Medulla oblongata (tissue), 1 donor: ENCODE results near the gene RNF31.
"Not testable (repeated sequence)": the region's sequence is repeated elsewhere in the genome, so short reads cannot be mapped to it uniquely, and the experiment has no call there.

Experiments used
- DNase-seq: peaks from one replicate; pipeline ENCODE4 v3.0.0-alpha.2; 2015; ENCODE audit errors: extremely low spot score

Gene RNF31

DNA sequence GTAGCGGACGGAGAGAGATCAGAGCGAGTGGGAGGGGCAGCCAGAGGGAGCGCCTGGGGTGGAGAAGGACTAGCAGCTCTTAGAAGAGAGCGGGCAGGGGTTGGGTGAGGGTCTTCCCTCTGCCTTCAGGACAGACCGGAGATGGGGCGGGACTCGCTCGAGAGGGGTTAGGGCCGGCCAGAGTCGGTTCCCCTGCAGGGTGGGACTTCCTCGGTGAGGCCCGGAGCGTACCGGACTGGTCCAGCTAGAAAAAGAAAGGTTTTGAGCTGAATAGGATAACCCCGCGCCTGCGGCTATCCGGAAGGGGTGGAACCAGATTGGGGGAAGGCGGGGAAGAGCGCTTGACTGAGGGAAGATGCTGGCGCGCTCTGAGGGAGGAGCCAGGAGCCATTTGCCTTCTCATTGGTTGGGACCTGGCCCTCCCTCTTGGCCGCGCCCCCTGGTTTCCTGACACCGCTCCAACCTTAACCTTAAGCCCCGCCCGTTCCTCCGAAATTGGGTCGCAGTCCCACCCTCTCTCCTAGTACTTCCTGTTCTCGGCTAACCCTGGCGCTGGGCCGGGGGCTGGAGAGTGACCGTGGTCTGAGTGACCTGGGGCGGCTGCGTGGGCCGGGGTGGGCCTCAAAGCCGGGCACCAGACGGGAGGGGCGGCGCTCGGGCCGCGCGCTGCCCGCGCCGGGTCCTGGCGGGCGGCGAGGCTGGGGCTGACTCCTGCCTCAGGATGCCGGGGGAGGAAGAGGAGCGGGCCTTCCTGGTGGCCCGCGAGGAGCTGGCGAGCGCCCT is at the start of gene RNF31:
TSS of gene RNF31 (plus strand) at position 521 of the 783 bp plus-strand sequence. CDS start at position 722, 201 bp downstream.
- peak; percentile 100 for DNase-seq

- DNase-seq: no peak
Measured at GRCh38 chr14:24098229-24098926, 48.9 kb upstream of the RNF31 start.

DNA sequence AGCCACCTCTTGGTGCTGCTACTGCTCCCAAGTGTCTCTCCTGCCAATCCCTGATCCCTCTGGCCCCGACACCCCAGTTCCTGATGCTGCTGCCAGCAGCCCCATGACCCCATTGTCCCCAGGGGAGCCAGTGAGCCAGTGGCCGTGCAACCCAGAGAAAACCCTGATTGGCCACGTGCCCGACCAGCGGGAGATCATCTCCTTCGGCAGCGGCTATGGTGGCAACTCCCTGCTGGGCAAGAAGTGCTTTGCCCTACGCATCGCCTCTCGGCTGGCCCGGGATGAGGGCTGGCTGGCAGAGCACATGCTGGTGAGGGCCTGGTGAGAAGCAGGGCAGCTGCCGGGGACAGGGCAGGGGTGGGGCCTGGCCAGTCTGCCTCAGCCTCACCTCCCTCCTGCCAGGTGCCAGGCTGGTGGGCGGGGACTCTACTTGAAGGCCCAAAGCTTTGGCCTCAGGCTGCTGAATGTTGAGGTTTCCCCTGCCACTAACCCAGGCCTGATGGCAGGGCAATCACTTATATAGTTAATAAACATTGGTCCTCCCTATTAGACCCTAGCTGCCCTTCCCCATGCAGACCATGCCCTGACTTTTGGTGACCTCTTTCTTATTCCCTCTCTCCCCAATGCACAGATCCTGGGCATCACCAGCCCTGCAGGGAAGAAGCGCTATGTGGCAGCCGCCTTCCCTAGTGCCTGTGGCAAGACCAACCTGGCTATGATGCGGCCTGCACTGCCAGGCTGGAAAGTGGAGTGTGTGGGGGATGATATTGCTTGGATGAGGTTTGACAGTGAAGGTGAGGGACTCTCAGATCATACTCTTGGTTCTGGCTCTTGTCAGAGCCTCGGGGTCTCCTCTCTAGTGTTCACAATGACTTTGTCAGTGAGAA is 48.1 kb upstream of the RNF31 start:
- DNase-seq: peak; percentile 41

GRCh38 chr14:24100197-24100981 is 46.9 kb upstream of the RNF31 start:
- no peak for DNase-seq

DNA sequence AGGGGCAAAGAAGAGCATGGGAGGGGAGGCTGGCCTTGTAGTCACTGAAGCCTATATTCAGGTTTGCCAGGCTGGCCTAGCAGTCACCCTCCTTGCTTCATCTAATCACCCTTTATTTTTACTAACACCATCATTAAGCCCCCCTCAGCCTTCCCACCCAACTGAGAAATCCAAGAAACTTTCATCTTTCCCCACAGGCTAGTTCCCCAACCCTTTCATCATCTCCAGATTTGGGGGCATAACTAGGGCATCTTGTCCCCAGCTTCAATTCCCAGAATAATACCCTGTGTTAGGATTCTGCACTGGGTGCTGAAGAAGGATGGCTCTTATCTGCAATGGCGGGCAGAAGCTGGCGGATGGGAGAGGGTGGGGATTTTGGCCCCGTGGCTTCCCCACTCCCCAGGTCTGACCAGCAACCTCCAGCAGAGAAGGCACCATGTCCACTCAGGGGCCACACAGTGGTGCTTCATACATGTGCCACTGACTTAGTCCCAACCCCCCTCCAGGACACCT is 46.3 kb upstream of the RNF31 start:
- no peak for DNase-seq

GRCh38 chr14:24102357-24103048 is 44.8 kb upstream of the RNF31 start:
- no peak for DNase-seq

DNA sequence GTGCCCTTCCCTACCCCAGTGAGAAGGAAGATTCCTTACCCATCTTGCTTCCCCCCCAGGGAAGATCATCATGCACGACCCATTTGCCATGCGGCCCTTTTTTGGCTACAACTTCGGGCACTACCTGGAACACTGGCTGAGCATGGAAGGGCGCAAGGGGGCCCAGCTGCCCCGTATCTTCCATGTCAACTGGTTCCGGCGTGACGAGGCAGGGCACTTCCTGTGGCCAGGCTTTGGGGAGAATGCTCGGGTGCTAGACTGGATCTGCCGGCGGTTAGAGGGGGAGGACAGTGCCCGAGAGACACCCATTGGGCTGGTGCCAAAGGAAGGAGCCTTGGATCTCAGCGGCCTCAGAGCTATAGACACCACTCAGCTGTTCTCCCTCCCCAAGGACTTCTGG is 43.8 kb upstream of the RNF31 start:
- no peak for DNase-seq

- not testable (repeated sequence) for DNase-seq
Measured at GRCh38 chr14:24105609-24106239, 41.6 kb upstream of the RNF31 start.

- no peak for DNase-seq
Measured at GRCh38 chr14:24106672-24107271, 40.5 kb upstream of the RNF31 start.

DNA sequence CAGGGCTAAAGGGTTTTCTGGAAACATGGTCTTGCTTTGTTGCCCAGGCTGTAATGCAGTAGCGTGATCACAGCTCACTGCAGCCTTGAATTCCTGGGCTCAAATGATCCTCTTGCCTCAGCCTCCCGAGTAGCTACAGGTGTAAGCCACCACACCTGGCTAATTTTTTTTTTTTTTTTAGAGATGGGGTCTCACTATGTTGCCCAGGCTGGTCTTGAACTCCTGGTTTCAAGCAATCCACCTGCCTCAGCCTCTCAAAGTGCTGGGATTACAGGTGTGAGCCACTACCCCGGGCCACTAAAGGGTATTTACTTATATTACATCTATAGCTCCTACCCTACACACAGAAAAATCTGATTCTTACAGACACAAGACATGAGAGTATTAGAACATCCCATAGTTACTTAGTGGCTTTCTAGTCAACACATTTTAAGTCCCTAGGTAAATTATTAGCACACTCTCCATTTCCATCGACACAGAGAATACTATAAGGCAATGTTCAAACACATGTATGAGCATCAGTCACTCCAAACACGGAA is 38.9 kb upstream of the RNF31 start:
- no peak for DNase-seq

GRCh38 chr14:24110060-24110459 is 37.2 kb upstream of the RNF31 start:
- DNase-seq: no peak

GRCh38 chr14:24110523-24110922 is 36.8 kb upstream of the RNF31 start:
- DNase-seq: no peak

DNA sequence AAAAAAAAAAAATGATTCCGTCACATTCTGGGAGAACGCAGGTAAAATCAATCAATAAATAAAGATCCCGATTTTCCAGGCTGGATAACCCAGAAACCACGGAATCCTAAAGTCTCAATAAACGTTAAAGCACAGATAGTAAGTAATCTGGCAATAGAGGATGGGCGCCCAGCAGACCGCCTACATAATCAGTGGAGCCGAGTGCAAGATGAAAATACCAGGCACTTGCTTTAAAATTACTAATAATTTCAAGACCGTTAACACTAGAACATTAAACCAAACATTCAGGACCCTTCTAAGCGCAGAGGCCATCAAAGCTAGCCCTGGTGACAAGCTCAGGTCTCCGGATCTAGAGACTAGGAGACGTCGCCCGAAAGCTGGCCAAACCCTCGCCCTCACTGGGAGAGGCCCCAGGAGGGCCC is 33.9 kb upstream of the RNF31 start:
- DNase-seq: no peak

GRCh38 chr14:24113801-24114531 is 33.3 kb upstream of the RNF31 start:
- peak; percentile 87 for DNase-seq

- peak; percentile 100 for DNase-seq
Measured at GRCh38 chr14:24114532-24115421, 32.5 kb upstream of the RNF31 start, which contains the start of the genes DCAF11 and NRL. Gene DCAF11 (plus strand): TSS chr14:24114777. CDS start chr14:24115595, 818 bp downstream. Gene NRL (minus strand): TSS chr14:24114949. CDS start chr14:24082848, 32,101 bp downstream.

- DNase-seq: no peak
Measured at GRCh38 chr14:24115422-24116127, 31.7 kb upstream of the RNF31 start.
